ENCODE data around the gene IFNL2.
"Not testable (repeated sequence)": the region's sequence is repeated elsewhere in the genome, so short reads cannot be mapped to it uniquely, and the experiment has no call there.

Gene IFNL2

DNA sequence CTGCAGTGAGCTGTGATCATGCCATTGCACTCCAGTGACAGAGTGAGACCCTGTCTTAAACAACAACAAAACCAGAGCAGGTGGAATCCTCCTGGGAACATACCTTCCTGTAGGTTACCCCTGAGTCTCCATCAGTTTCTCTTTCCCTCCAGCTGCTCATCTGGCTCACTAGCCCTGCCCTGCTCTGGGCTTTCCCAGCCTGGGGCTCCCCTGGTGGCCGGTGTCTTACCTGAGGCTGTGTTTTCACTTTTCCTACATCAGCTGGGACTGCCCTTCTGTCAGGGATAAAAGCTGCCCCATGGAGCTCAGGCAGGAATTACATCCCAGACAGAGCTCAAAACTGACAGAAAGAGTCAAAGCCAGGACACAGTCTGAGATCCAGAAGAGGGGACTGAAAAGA lies at the start of gene IFNL2:
TSS of gene IFNL2 (plus strand) at position 312 of the 400 bp plus-strand sequence. CDS start 173 bp downstream, outside the sequence.
- DNase-seq, result not testable (repeated sequence)

DNA sequence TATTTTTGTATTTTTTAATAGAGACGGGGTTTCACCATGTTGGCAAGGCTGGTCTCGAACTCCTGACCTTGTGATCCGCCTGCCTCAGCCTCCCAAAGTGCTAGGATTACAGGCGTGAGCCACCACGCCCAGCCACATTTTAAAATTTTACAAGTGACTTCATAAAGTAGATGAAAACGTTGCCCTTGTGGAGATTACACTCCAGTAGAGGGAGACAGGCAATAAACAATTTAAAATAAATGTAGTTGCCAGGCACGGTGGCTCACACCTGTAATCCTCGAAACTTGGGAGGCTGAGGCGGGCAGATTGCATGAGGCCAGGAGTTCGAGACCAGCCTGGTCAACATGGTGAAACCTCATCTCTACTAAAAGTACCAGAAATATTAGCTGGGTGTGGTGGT lies 49.1 kb upstream of the IFNL2 start:
- DNase-seq, result not testable (repeated sequence)

DNA sequence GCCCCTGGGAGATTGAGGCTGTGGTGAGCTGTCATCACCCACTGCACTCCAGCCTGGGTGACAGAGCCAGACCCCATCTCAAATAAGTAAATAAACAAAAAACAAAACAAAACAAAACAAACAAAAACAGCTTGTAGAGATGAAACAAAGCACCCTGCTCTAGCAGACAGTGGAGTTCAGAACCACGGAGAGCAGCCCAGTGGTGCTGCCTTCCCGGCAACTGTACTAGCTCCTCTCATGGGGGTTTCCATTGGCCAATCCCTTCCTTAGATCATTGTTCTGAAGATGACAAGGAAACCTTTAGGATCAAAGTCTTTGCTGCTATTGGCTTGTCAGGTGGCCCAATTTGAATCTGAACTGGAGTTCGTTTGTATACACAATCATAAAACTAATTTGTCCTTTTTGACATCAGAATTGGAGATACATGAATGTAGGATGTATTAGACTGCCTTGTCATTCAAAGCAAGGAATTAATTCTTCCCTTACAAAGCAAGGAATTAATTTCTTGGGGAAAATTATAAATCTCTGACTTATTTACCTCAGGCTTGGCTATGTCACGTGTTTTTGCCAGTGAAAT lies 44.4 kb upstream of the IFNL2 start:
- DNase-seq, result no peak

DNA sequence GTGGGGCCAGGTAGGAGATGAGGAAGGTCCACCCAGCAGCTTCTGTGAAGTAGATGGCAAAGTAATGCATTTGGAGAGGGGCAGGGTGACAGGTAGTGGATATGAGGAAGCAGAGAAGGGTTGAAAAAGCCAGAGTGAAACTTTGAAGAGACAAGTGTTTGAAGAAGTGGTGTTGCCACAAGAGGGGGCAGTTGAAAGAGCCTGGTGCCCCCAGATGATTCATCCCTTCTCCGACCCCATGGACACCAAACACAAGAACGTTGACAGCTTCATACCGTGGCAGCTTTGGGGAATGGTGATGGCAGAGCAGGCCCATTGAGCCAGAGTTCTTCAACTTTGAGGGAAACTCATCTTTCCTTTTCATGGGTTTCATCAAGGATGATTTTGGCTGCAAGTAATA lies 43.3 kb upstream of the IFNL2 start:
- no peak for DNase-seq

DNA sequence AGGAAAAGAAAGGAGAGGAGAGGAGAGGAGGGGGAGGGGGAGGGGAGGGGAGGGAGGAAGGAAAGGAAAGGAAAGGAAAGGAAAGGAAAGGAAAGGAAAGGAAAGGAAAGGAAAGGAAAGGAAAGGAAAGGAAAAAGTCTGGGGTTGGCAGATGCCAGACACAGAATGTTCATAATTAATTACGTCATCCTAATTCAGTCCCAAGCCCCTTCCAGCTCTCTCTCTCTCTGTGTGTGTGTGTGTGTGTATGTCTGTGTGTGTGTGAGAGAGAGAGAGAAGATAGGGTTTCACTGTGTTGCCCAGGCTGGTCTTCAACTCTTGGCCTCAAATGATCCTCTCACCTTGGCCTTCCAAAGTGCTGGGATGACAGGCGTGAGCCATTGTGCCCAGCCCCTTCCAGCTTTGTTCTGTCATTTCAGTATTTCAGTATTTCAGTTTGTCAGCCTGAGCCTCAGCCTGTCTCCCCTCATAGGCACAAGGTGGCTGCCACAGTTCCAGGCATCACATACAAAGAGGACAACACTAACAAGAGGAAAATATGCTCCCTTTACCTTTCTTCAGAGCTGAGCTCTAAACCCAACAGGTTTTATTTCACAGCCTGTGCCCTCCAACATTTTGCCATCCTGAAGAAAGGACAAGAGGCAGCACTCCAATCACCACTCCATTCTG lies 38.0 kb upstream of the IFNL2 start:
- no peak for DNase-seq

DNA sequence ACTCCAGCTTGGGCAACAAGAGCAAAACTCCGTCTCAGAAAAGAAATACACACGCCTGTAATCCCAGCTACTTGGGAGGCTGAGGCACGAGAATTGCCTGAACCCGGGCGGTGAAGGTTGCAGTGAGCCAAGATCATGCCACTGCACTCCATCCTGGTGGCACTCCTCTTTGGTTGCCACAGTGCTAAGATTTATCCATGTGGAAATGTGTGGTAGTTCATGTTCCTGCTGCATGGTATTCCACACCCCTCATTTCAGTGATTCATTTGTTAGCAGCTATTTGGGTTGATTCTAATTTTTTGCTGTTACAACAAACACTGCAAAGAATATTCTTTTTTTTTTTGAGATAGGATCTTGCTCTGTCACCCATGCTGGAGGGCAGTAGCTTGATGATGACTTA lies 35.5 kb upstream of the IFNL2 start:
- no peak for DNase-seq

DNA sequence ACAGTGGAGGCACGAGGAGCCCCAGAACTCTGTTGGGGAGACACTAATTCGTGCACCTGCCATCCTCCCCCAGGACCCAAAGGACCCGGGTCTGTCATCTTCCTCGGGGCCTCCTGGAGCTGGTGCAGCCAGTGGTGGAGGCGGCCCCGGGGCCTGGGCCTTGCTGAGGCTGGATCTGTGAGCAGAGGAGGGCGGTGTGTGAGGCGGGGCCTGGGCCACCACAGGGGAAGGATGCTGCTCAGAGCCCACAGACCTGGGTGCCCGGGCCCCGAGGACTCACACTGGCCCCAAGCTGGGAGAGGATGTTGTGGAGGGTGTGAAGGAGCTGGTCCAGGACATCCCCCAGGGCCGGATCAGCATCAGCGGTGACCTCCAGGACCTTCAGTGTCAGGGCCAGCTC lies 31.7 kb upstream of the IFNL2 start:
- no peak for DNase-seq

DNA sequence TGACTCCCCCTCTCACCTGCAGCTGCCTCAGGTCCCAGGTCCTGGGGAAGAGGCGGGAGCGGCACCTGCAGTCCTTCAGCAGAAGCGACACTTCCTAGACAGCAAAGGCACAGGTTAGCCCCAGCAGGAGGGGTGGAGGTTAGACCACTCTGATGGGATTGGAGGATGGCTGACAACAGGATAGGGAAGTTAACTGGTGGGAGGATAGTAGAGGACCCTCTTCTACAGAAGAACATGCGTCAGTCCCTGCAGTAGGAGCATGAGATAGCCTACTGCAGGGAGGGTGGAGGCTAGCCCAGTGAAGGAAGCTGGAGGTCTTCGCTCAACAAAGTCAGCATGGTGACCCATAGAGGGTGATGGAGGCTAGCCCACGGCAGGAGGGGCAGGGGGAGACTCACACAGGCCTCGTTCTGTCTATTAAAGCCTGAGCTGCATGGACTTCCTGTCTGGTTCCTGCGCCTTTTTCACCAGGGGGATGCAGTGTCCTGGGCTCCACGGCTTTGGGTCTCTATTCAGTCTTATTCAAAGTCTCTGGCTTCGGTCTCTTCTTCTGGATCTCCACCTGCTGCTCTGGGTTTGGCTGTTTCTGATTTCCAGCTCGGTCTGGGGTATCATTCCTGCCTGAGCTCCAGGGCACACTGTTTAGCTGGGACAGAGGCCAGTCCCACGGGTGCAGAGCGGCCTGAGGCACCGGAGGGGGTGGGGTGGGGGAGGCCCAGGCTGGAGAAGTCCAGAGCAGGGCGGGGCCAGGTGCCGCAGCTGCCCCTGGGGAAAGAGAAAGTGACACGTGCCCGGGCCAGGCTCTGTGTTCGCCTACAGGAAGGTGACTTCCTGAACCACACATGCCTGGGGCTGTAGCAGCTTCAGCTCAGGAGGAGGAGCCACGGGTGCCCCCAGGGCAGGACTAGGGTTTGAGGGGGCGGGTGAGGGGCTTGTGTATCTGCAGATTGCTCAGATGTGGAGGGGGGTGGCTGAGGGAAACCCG lies 30.7 kb upstream of the IFNL2 start:
- no peak for DNase-seq

DNA sequence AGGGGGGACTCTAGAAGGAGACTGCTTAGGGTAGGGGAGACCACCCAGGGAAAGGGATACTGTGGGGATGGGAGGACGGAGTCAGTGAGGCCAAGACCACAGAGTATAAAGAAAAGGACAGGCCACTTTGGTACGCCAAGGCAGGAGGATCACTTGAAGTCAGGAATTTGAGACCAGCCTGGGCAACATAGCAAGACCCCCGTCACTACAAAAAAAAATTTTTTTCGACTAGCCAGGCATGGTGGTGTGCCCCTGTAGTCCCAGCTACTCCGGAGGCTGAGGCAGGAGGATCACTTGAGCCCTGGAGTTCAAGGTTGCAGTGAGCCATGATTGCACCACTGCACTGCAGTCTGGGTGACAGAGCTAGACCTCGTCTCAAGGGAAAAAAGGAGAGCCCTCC lies 30.0 kb upstream of the IFNL2 start:
- DNase-seq, result no peak

DNA sequence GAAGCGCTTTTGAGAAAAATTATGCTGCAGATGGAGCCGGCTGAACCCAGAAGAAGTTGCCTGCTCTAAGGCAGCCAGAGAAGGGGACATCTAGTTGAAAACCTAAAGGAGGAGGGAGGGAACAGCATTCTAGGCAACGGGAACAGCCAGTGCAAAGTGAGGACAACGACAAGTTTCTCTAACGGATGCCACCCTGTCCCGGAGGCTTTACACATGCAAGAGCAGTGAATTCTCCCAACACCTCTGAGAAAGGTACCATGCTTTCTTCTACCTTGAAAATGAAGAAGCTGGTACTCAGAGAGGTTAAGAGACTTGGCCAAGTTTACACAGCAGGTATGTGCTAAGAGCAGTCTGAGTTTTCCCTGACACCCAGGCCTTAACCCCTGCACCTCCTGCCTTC lies 29.3 kb upstream of the IFNL2 start:
- DNase-seq, result no peak

DNA sequence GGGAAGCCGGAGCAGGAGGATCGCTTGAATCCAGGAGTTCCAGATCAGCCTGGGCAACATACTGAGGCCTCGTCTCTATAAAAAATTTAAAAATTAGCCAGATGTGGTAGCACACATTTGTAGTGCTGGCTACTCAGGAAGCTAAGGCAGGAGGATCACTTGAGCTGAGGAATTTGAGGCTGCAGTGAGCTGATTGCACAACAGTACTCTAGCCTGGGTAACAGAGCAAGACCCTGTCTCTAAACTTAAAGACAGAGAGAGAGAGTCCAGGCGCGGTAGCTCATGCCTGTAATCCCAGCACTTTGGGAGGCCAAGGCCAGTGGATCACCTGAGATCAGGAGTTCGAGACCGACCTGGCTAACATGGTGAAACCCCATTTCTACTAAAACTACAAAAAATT lies 27.8 kb upstream of the IFNL2 start:
- DNase-seq, result no peak

DNA sequence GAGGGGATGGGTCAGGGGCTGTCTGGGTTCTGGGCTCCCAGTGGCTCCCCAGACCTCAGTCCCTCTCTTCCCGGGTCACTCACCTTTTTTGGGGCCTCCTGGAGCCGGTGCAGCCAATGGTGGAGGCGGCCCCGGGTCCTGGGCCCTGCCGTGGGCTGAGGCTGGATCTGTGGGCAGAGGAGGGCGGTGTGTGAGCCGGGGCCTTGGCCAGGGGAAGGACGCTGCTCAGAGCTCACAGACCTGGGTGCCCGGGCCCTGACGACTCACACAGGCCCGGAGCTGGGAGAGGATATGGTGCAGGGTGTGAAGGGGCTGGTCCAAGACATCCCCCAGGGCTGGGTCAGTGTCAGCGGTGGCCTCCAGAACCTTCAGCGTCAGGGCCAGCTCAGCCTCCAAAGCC lies 24.5 kb upstream of the IFNL2 start:
- not testable (repeated sequence) for DNase-seq

DNA sequence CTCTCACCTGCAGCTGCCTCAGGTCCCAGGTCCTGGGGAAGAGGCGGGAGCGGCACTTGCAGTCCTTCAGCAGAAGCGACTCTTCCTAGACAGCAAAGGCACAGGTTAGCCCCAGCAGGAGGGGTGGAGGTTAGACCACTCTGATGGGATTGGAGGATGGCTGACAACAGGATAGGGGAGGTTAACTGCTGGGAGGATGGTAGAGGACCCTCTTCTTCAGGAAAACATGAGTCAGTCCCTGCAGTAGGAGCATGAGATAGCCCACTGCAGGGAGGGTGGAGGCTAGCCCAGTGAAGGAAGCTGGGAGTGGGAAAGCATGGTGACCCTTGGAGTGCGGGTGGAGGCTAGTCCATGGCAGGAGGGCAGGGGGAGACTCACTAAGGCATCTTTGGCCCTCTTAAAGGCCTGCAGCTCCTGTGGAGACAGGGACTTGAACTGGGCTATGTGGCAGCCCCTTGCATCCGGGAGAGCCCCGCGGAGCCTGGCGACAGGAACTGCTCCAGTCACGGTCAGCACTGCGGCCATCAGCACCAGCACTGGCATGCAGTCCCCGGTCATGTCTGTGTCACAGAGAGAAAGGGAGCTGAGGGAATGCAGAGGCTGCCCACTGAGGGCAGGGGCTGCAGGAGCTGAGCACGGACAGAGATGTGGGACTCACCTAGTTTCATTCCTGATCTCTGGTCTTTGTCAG lies 23.6 kb upstream of the IFNL2 start, which contains the start of gene IFNL3:
TSS of gene IFNL3 (minus strand) at position 597 of the 691 bp plus-strand sequence. CDS start at position 558, 39 bp downstream.
- not testable (repeated sequence) for DNase-seq

DNA sequence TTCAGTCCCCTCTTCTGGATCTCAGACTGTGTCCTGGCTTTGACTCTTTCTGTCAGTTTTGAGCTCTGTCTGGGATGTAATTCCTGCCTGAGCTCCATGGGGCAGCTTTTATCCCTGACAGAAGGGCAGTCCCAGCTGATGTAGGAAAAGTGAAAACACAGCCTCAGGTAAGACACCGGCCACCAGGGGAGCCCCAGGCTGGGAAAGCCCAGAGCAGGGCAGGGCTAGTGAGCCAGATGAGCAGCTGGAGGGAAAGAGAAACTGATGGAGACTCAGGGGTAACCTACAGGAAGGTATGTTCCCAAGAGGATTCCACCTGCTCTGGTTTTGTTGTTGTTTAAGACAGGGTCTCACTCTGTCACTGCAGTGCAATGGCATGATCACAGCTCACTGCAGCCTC lies 23.0 kb upstream of the IFNL2 start:
- not testable (repeated sequence) for DNase-seq

DNA sequence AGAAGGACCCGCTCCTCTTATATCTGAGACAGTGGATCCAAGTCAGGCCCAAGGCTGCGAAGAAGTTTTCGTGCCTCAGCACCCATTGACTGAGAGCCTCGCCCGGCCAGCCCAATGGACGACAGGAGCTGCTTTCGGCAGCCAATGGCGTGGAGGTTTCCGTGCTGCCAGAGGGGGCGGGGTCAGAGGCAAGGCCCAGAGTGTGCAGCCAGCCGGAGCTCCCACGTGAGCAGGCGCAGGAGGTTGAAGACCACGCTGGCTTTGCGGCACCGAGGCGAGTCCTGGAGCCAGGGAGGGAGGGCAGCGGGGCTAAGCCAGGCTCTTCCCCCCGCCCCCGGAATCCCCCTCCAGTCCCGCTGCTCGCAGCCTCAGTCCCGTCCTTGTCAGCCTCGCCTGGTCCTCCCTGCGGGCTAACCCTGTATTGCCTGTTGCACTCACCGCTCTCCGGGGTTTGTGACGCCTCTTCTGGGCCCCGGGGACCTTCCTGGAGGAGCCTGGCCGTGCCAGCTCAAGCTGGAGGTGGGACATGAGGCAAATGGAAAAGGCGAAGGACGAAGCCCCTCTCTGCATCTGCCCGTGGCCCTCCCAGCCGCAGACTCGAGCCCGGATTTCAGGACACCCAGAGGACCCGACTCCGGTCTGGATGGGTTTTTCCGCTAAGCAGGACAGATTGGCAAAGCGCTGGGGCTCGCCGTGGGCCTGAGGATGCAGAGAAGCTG lies 21.1 kb upstream of the IFNL2 start:
- DNase-seq, result no peak

DNA sequence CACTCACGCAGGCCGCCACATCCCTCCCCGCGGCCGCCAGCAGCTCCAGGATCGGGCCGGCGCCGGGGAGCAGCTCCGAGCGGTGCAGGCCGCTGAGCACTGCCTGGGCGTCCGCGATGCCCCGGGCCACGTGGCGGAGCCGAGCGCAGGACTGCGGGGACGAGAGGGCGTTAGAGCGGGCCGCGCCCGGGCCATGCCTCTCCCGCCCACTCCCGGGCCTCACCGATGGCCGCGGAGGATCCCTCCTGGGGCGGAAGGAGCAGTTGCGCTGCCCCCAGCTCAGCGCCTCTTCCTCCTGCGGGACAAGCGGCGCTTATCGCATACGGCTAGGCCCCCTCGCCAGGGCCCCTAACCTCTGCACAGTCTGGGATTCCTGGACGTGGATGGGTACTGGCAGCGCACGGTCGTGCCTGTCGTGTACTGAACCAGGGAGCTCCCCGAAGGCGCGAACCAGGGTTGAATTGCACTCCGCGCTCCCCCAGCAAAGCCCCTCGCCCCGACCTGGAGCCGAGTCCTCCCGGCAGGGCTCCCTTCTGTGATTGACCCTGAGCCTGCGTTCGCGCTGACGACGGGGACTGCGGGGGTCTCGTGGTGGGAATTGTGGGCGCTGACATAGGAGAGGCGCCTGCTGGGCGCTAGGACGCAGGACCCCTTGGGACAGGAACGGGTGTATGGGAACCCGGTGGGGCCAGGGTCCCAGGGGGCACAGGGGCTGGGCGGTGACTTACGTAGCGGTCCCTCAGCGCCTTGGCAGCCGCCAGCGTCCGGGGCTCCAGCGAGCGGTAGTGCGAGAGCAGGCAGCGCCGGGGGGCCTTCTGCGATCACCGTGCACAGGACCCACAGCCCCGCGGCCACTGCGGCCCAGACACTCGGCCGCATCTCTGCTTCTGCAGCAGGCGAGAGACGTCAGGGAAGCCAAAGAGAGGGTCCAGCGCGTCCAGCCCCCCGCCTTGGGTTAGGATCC lies 20.2 kb upstream of the IFNL2 start:
- no peak for DNase-seq

DNA sequence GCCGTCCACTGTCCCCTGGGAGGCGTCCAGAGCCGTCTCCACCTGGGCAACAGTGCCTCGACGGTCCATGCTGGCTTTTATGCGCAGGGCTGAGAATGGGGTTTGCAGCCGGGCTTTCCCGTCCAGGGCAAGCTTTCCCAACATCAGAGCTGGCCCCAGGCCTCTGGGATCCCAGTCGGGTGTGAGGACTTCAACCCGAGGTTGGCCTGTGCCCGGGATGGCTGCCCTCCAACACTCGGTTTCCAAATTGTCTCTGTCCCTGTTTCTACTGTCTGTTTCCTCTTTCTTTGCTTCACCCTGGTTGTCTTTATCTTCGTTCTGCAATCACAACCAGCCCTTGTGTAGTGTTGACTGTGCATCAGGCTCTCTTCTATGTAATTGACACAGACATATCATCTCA lies 19.4 kb upstream of the IFNL2 start, which contains the start of gene IFNL4:
TSS of gene IFNL4 (minus strand) at position 51 of the 400 bp plus-strand sequence.
- no peak for DNase-seq

DNA sequence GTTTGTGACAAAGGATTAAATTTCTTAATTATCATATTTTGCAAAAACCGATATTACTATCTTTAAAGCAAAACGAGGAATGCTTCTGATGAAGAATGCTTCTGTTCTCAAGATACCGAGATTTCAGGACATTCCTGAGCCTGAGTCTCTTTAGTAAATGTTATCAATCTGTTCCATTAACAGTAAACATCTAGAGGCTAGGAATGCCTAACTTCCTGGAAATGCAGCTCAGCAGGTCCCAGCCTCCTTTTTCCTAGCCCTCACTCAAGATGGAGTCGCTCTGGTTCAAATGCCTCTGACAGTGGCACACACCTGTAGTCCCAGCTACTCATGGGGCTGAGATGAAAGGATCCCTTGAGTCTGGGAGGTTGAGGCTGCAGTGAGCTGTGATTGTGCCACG lies 17.1 kb upstream of the IFNL2 start:
- no peak for DNase-seq

DNA sequence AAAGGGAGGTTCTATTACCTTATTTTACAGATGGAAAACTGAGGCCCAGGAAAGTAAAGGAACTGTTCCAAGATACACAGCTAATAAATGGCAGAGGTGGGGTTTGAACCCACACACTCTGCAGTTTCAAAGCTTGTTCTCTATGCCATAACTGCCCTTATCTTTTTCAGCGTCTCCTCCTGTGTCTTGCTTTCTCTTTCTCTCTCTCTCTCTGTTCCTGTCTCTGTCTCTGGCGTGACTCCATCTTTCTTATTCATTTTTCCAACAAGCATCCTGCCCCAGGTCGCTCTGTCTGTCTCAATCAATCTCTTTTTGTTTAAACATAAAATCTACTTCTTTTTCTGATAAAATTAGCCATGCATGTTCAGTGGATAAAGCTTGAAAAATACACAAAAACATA lies 16.4 kb upstream of the IFNL2 start:
- no peak for DNase-seq

DNA sequence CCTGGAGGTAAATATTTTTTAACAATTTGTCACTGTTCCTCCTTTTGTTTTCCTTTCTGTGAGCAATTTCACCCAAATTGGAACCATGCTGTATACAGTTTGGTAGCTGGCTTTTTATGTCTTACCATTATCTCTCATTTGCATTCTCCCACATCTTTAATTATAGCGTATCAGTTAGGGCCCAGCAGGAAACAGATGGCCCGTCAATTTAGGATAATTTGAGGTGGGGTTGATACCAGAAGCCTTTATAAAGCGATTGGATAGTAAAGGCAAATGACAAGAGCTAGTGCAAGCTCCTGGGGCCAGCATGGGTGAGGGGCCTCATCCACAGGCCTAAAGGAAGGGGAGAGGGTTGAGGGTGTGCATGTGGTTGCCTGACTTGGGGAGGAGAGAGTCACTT lies 15.7 kb upstream of the IFNL2 start:
- no peak for DNase-seq
